Umbilical cord (tissue), 2 donors: Measurements from ENCODE around the gene GALT. TPM values are rescaled to one million over a fixed set of nuclear protein-coding genes. Genes with fewer than 3 reads are reported as not detected.
"Not testable (repeated sequence)": the region's sequence is repeated elsewhere in the genome, so short reads cannot be mapped to it uniquely, and the experiment has no call there.

Experiments
- DNase-seq: peaks from one replicate; pipeline ENCODE4 v3.0.0-alpha.2; 2015; ENCODE audit warnings: low spot score
- total RNA-seq: library from RNA; depleted of rRNA; stranded (reverse); fragments of >200 nt; gene quantifications from one replicate; pipeline ENCODE4 v1.2.3, GENCODE V29; 2014; ENCODE audit warnings: low replicate concordance; ENCODE audit not compliant: insufficient read depth

The GALT gene
- total RNA-seq, 1 donor from 2014 or later, result 33.9 TPM

- DNase-seq, result no peak
Observed at GRCh38 chr9:34627716-34628655, 18.5 kb upstream of the GALT start.

- no peak for DNase-seq
Observed at GRCh38 chr9:34628656-34629490, 17.6 kb upstream of the GALT start, which contains the start of gene ARID3C. Gene ARID3C, minus strand, starts transcription at chr9:34629066. Its CDS starts 1,052 bp downstream, at chr9:34628014.

- no peak for DNase-seq
Observed at GRCh38 chr9:34629491-34629808, 17.0 kb upstream of the GALT start.

GRCh38 chr9:34630402-34631154 lies 15.9 kb upstream of the GALT start:
- no peak for DNase-seq

GRCh38 chr9:34633166-34633565 lies 13.3 kb upstream of the GALT start:
- no peak for DNase-seq

- DNase-seq, result peak; percentile 71
Observed at GRCh38 chr9:34633851-34634550, 12.5 kb upstream of the GALT start.

- DNase-seq, result no peak
Observed at GRCh38 chr9:34634551-34635248, 11.8 kb upstream of the GALT start.

- no peak for DNase-seq
Observed at GRCh38 chr9:34635556-34635955, 10.9 kb upstream of the GALT start.

- DNase-seq, result no peak
Observed at GRCh38 chr9:34636791-34637355, 9.6 kb upstream of the GALT start.

GRCh38 chr9:34637356-34638137 lies 8.9 kb upstream of the GALT start, which contains the start of gene SIGMAR1:
Gene SIGMAR1, minus strand, starts transcription at chr9:34637787. Its CDS starts 90 bp downstream, at chr9:34637697.
- DNase-seq, result peak; percentile 96

GRCh38 chr9:34638138-34638445 lies 8.4 kb upstream of the GALT start:
- DNase-seq, result no peak

GRCh38 chr9:34639322-34639721 lies 7.2 kb upstream of the GALT start:
- not testable (repeated sequence) for DNase-seq

- DNase-seq, result no peak
Observed at GRCh38 chr9:34642679-34643078, 3.8 kb upstream of the GALT start.

- DNase-seq, result no peak
Observed at GRCh38 chr9:34644766-34645314, 1.6 kb upstream of the GALT start.

GRCh38 chr9:34647084-34647403 lies 569 bp downstream of the GALT start:
- DNase-seq, result no peak

- no peak for DNase-seq
Observed at GRCh38 chr9:34647651-34648050, 1.2 kb downstream of the GALT start.

- no peak for DNase-seq
Observed at GRCh38 chr9:34648673-34649072, 2.2 kb downstream of the GALT start.

- DNase-seq, result no peak
Observed at GRCh38 chr9:34650816-34651215, 4.3 kb downstream of the GALT start.

GRCh38 chr9:34651321-34651720 lies 4.8 kb downstream of the GALT start:
- DNase-seq, result peak; percentile 27
